HEK293 (cell line): ENCODE measurements around the gene TMEM270.

Experiments used
- CTCF ChIA-PET: fragments of 350-600 bp; formaldehyde crosslinking; extraction: SDS; loops from one replicate; lab custom pipeline; 2021; ENCODE audit warnings: antibody characterized with exemption; lab: Yijun Ruan, JAX
- POLR2A ChIA-PET: fragments of 300-600 bp; formaldehyde crosslinking; extraction: SDS; loops from one replicate; lab custom pipeline; 2020; ENCODE audit warnings: antibody characterized with exemption, inconsistent platforms; lab: Yijun Ruan, JAX
- H3K27ac ChIP-seq: fragments of 200-500 bp; sonication (Bioruptor generic); 2 replicates; pipeline ENCODE4 v1.5.1; 2014; ENCODE audit warnings: low read depth, low read length, control low read depth, inconsistent platforms; ENCODE audit errors: extremely low read depth
- H3K36me3 ChIP-seq, 2 experiments: fragments of 200-500 bp in 1 of 2; sonication (Bioruptor generic) in 1 of 2; 1 replicate in 1 of 2; 2 replicates in 1 of 2; pipeline ENCODE4 v1.5.1; 2014 to 2017; ENCODE audit warnings: inconsistent platforms in 2 of 2, low read length in 2 of 2; ENCODE audit not compliant: control insufficient read depth in 2 of 2, insufficient read depth in 1 of 2
- H3K4me1 ChIP-seq: fragments of 200-500 bp; sonication (Bioruptor generic); 2 replicates; pipeline ENCODE4 v1.5.1; 2014; ENCODE audit warnings: mild to moderate bottlenecking, low read length, inconsistent platforms; ENCODE audit not compliant: control insufficient read depth, insufficient read depth
- H3K4me3 ChIP-seq: 2 replicates; pipeline ENCODE4 v1.5.1; 2011; ENCODE audit warnings: low read depth, mild to moderate bottlenecking, control low read depth, low read length, moderate library complexity
- H3K9me3 ChIP-seq: fragments of 200-500 bp; sonication (Bioruptor generic); 2 replicates; pipeline ENCODE4 v1.5.1; 2014; ENCODE audit warnings: low read depth, low read length, inconsistent platforms; ENCODE audit not compliant: control insufficient read depth, insufficient read depth
- BCL11A ChIP-seq: fragments of 450-650 bp; formaldehyde crosslinking; IDR thresholded peaks from 2 replicates; pipeline ENCODE4 v1.5.1; 2016; ENCODE audit warnings: low read depth, missing biosample characterization, missing genetic modification characterization
- KLF1 ChIP-seq: fragments of 450-650 bp; formaldehyde crosslinking; IDR thresholded peaks from 2 replicates; pipeline ENCODE4 v1.5.1; 2016; ENCODE audit warnings: missing biosample characterization, missing genetic modification characterization
- KLF17 ChIP-seq: fragments of 450-650 bp; formaldehyde crosslinking; IDR thresholded peaks from 2 replicates; pipeline ENCODE4 v1.5.1; 2016; ENCODE audit warnings: missing biosample characterization, missing genetic modification characterization
- SALL2 ChIP-seq: fragments of 450-650 bp; formaldehyde crosslinking; IDR thresholded peaks from 2 replicates; pipeline ENCODE4 v1.5.0; 2017; ENCODE audit warnings: missing biosample characterization, mild to moderate bottlenecking, missing genetic modification characterization, borderline replicate concordance
- ZBTB1 ChIP-seq: fragments of 450-650 bp; formaldehyde crosslinking; IDR thresholded peaks from 2 replicates; pipeline ENCODE4 v1.5.1; 2016; ENCODE audit warnings: missing biosample characterization, missing genetic modification characterization
- ZBTB48 ChIP-seq: fragments of 450-650 bp; formaldehyde crosslinking; IDR thresholded peaks from 2 replicates; pipeline ENCODE4 v1.5.1; 2016; ENCODE audit warnings: missing biosample characterization, missing genetic modification characterization
- ZFP37 ChIP-seq: fragments of 450-650 bp; formaldehyde crosslinking; IDR thresholded peaks from 2 replicates; pipeline ENCODE4 v1.5.1; 2016; ENCODE audit warnings: missing biosample characterization, missing genetic modification characterization
- ZNF140 ChIP-seq: fragments of 450-650 bp; formaldehyde crosslinking; IDR thresholded peaks from 2 replicates; pipeline ENCODE4 v1.5.1; 2016; ENCODE audit warnings: missing biosample characterization, missing genetic modification characterization
- ZNF169 ChIP-seq: fragments of 450-650 bp; formaldehyde crosslinking; IDR thresholded peaks from 2 replicates; pipeline ENCODE4 v1.5.1; 2016; ENCODE audit warnings: missing biosample characterization, missing genetic modification characterization
- ZNF341 ChIP-seq: fragments of 450-650 bp; formaldehyde crosslinking; IDR thresholded peaks from 2 replicates; pipeline ENCODE4; 2016; ENCODE audit warnings: low read depth, missing biosample characterization, missing genetic modification characterization
- ZNF423 ChIP-seq: fragments of 450-650 bp; formaldehyde crosslinking; IDR thresholded peaks from 2 replicates; pipeline ENCODE4 v1.5.1; 2016; ENCODE audit warnings: missing biosample characterization, missing genetic modification characterization
- ZNF544 ChIP-seq: fragments of 450-650 bp; formaldehyde crosslinking; IDR thresholded peaks from 2 replicates; pipeline ENCODE4 v1.5.0; 2017; ENCODE audit warnings: missing biosample characterization, missing genetic modification characterization
- ZNF596 ChIP-seq: fragments of 450-650 bp; IDR thresholded peaks from 2 replicates; pipeline ENCODE4 v1.5.0; 2018; ENCODE audit warnings: missing biosample characterization, mild to moderate bottlenecking, missing genetic modification characterization, moderate library complexity
- ZNF639 ChIP-seq: fragments of 450-650 bp; formaldehyde crosslinking; IDR thresholded peaks from 2 replicates; pipeline ENCODE4 v1.5.1; 2016; ENCODE audit warnings: missing biosample characterization, missing genetic modification characterization
- ZNF747 ChIP-seq: fragments of 450-650 bp; formaldehyde crosslinking; IDR thresholded peaks from 2 replicates; pipeline ENCODE4 v1.5.1; 2016; ENCODE audit warnings: missing biosample characterization, missing genetic modification characterization
- ZNF792 ChIP-seq: fragments of 450-650 bp; formaldehyde crosslinking; IDR thresholded peaks from 2 replicates; pipeline ENCODE4 v1.5.1; 2016; ENCODE audit warnings: missing biosample characterization, missing genetic modification characterization
- ZNF843 ChIP-seq: fragments of 450-650 bp; formaldehyde crosslinking; IDR thresholded peaks from 2 replicates; pipeline ENCODE4 v1.5.1; 2016; ENCODE audit warnings: missing biosample characterization, missing genetic modification characterization
- TF ChIP-seq, protein P1 (sequence below): fragments of 450-650 bp; formaldehyde crosslinking; IDR thresholded peaks from 2 replicates; pipeline ENCODE4 v1.5.0; 2017; ENCODE audit warnings: missing biosample characterization, missing genetic modification characterization, borderline replicate concordance
- TF ChIP-seq, protein P2 (sequence below): fragments of 450-650 bp; formaldehyde crosslinking; IDR thresholded peaks from 2 replicates; pipeline ENCODE4 v1.5.1; 2016; ENCODE audit warnings: missing biosample characterization, missing genetic modification characterization
- TF ChIP-seq, protein P3 (sequence below): IDR thresholded peaks from 2 replicates; pipeline ENCODE4 v1.6.1; 2011; ENCODE audit warnings: mild to moderate bottlenecking, low read depth, low read length, borderline replicate concordance

TMEM270 gene

DNA sequence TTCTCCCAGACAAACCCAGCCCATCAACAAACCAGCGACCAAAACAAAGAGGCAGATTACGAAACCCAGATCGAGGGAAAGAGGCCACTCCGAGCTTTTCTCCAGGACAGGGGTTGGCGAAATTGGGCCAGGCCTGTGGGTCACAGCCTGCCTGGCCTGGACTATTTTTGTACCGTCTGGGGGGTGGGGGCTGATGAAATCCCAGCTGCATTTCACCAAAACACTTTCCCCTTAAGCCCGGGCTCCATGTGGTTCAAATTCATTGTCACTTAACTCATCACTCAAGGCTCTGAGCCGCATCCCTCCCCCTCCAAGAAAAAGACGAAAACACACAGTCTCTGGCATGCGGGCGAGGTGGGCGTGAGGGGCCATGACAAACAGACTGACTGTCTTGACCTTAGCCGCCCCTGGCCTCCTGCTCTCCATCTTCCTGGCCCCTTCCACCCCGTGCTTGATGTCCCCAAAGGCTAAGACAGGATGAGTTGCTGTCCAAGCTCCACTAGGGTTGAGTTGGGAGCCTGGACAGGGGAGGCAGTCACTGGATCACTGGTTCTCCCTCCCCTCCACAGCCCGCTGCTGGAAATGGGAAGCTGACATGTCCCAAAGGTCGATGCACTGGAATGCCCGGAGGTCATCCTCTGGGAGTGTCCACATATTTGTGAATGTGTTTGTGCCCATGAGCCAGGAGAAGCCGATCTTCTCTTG lies 19.2 kb downstream of the TMEM270 start (continued):
- TF ChIP-seq, protein P1, sequence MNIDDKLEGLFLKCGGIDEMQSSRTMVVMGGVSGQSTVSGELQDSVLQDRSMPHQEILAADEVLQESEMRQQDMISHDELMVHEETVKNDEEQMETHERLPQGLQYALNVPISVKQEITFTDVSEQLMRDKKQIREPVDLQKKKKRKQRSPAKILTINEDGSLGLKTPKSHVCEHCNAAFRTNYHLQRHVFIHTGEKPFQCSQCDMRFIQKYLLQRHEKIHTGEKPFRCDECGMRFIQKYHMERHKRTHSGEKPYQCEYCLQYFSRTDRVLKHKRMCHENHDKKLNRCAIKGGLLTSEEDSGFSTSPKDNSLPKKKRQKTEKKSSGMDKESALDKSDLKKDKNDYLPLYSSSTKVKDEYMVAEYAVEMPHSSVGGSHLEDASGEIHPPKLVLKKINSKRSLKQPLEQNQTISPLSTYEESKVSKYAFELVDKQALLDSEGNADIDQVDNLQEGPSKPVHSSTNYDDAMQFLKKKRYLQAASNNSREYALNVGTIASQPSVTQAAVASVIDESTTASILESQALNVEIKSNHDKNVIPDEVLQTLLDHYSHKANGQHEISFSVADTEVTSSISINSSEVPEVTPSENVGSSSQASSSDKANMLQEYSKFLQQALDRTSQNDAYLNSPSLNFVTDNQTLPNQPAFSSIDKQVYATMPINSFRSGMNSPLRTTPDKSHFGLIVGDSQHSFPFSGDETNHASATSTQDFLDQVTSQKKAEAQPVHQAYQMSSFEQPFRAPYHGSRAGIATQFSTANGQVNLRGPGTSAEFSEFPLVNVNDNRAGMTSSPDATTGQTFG (tag by site-specific recombination): no peak
- no peak for TF ChIP-seq ZNF843 (tag by site-specific recombination)

- POLR2A ChIA-PET: no interaction called here
Measured at GRCh38 chr7:73880755-73881328, 19.9 kb downstream of the TMEM270 start.

DNA sequence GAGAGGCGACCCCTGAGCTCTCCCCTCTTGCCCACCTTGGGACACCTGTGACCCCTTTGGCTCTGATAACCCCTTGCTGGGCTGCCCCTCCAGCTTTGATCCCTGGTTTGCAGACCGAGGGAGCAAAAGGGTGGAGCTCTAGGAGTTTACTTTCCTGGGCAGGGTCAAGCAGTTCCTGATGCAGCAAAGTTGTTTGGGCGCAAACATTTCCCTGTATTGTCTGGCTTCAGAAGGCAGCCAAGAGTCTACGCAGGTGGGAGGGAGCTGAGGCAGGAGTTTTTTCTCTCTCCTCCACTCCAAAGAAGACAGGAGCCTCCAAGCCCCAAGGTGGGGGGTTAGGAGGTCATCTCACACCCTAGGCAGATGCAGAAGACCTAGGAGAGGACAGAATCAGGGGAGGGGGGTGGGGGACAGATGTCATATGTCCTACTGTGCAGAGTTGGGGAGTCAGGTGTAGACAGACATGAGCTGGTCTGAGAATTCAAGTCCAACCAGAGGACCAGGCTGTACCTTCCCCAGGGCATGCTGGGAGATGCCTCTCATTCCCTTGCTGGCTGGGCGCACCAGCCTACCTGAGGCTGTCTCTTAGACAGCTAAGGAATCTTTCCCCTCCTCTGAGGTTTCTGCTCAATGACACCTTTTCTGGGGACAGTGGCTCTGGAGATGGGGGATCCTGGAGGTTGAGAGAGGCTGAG lies 20.5 kb downstream of the TMEM270 start:
- H3K4me3 ChIP-seq: no peak overlapping the region
- H3K9me3 ChIP-seq: no peaks in the 10 kb centered on the region
- TF ChIP-seq ZNF747 (tag by site-specific recombination) (no peak), ZNF544 (no peak), ZNF792 (no peak), ZBTB1 (tag by site-specific recombination) (no peak), BCL11A (tag by site-specific recombination) (no peak), ZBTB48 (tag by site-specific recombination) (no peak)
- TF ChIP-seq, protein P2, sequence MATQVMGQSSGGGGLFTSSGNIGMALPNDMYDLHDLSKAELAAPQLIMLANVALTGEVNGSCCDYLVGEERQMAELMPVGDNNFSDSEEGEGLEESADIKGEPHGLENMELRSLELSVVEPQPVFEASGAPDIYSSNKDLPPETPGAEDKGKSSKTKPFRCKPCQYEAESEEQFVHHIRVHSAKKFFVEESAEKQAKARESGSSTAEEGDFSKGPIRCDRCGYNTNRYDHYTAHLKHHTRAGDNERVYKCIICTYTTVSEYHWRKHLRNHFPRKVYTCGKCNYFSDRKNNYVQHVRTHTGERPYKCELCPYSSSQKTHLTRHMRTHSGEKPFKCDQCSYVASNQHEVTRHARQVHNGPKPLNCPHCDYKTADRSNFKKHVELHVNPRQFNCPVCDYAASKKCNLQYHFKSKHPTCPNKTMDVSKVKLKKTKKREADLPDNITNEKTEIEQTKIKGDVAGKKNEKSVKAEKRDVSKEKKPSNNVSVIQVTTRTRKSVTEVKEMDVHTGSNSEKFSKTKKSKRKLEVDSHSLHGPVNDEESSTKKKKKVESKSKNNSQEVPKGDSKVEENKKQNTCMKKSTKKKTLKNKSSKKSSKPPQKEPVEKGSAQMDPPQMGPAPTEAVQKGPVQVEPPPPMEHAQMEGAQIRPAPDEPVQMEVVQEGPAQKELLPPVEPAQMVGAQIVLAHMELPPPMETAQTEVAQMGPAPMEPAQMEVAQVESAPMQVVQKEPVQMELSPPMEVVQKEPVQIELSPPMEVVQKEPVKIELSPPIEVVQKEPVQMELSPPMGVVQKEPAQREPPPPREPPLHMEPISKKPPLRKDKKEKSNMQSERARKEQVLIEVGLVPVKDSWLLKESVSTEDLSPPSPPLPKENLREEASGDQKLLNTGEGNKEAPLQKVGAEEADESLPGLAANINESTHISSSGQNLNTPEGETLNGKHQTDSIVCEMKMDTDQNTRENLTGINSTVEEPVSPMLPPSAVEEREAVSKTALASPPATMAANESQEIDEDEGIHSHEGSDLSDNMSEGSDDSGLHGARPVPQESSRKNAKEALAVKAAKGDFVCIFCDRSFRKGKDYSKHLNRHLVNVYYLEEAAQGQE (tag by site-specific recombination): no peak
- TF ChIP-seq, protein P3, sequence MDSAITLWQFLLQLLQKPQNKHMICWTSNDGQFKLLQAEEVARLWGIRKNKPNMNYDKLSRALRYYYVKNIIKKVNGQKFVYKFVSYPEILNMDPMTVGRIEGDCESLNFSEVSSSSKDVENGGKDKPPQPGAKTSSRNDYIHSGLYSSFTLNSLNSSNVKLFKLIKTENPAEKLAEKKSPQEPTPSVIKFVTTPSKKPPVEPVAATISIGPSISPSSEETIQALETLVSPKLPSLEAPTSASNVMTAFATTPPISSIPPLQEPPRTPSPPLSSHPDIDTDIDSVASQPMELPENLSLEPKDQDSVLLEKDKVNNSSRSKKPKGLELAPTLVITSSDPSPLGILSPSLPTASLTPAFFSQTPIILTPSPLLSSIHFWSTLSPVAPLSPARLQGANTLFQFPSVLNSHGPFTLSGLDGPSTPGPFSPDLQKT: no peak
- ChIA-PET CTCF (interaction anchor here (1.4 kb wide), 1 partner anchor 520 kb away, joined by 4 read pairs; no protein-coding TSS in a partner anchor), POLR2A (interaction anchor here (0.6 kb wide), 1 partner anchor 281 kb away, joined by 3 read pairs; no protein-coding TSS in a partner anchor)
- H3K27ac ChIP-seq: no peak overlapping the region
- H3K4me1 ChIP-seq: no peaks in the 10 kb centered on the region
- H3K36me3 ChIP-seq: no peaks in the 10 kb centered on the region

More at GRCh38 chr7:73880755-73881328, 19.9 kb downstream of the TMEM270 start:
- Histone ChIP-seq H3K27ac (no peak overlapping the region), H3K4me1 (no peaks in the 10 kb centered on the region), H3K9me3 (no peaks in the 10 kb centered on the region), H3K4me3 (no peak overlapping the region), H3K36me3 (no peaks in the 10 kb centered on the region)
- CTCF ChIA-PET: interaction anchor here (1.1 to 1.4 kb wide), 2 partner anchors 13 to 520 kb away, joined by 3 to 4 read pairs; no protein-coding TSS in a partner anchor
- TF ChIP-seq KLF17 (tag by site-specific recombination): no peak
- no peak for TF ChIP-seq ZNF169
- no peak for TF ChIP-seq SALL2 (tag by site-specific recombination)
- TF ChIP-seq ZNF596: no peak
- no peak for TF ChIP-seq ZFP37 (tag by site-specific recombination)
- TF ChIP-seq ZNF341 (tag by site-specific recombination): no peak
- no peak for TF ChIP-seq KLF1
- TF ChIP-seq ZNF140 (tag by site-specific recombination): no peak
- TF ChIP-seq ZNF423 (tag by site-specific recombination): no peak
- TF ChIP-seq ZNF639 (tag by site-specific recombination): no peak
- TF ChIP-seq, all 188 proteins: peak for 0
